Panc1 (cell line): ENCODE results near the gene ZFAND6.

Experiments used
- POLR2AphosphoS5 ChIP-seq: IDR thresholded peaks from 2 replicates; pipeline ENCODE4 v1.6.1; 2012; ENCODE audit warnings: mild to moderate bottlenecking, low read depth, low read length, moderate library complexity
- SIN3A ChIP-seq: IDR thresholded peaks from 2 replicates; pipeline ENCODE4 v1.6.1; 2012; ENCODE audit warnings: low read depth, mild to moderate bottlenecking, low read length, moderate library complexity, borderline replicate concordance; ENCODE audit not compliant: insufficient read depth
- TF ChIP-seq, protein P1 (sequence below): fragments of 450-650 bp; IDR thresholded peaks from 2 replicates; pipeline ENCODE4 v1.5.1; 2017; ENCODE audit warnings: mild to moderate bottlenecking

- TF ChIP-seq, protein P1, sequence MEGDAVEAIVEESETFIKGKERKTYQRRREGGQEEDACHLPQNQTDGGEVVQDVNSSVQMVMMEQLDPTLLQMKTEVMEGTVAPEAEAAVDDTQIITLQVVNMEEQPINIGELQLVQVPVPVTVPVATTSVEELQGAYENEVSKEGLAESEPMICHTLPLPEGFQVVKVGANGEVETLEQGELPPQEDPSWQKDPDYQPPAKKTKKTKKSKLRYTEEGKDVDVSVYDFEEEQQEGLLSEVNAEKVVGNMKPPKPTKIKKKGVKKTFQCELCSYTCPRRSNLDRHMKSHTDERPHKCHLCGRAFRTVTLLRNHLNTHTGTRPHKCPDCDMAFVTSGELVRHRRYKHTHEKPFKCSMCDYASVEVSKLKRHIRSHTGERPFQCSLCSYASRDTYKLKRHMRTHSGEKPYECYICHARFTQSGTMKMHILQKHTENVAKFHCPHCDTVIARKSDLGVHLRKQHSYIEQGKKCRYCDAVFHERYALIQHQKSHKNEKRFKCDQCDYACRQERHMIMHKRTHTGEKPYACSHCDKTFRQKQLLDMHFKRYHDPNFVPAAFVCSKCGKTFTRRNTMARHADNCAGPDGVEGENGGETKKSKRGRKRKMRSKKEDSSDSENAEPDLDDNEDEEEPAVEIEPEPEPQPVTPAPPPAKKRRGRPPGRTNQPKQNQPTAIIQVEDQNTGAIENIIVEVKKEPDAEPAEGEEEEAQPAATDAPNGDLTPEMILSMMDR: no peak
- TF ChIP-seq SIN3A (no peak), POLR2AphosphoS5 (no peak)
Measured at GRCh38 chr15:80020731-80021130, 38.7 kb upstream of the ZFAND6 start.
